Measurements from ENCODE around the gene SCCPDH.
"Not testable (repeated sequence)": the region's sequence is repeated elsewhere in the genome, so short reads cannot be mapped to it uniquely, and the experiment has no call there.

The SCCPDH gene

GRCh38 chr1:246805135-246805716, 81.0 kb downstream of the SCCPDH start:
- no peak for DNase-seq

GRCh38 chr1:246809473-246809872, 85.3 kb downstream of the SCCPDH start:
- no peak for DNase-seq

GRCh38 chr1:246811985-246812384, 87.8 kb downstream of the SCCPDH start:
- no peak for DNase-seq

GRCh38 chr1:246813325-246813724, 89.1 kb downstream of the SCCPDH start:
- not testable (repeated sequence) for DNase-seq

GRCh38 chr1:246814890-246815289, 90.7 kb downstream of the SCCPDH start:
- DNase-seq, result no peak

- DNase-seq, result no peak
These were observed 91.6 kb downstream of the SCCPDH start for GRCh38 chr1:246815693-246816270.
